ENCODE results near the gene BID. TPM values are rescaled to one million over a fixed set of nuclear protein-coding genes. Genes with fewer than 3 reads are reported as not detected.

Gene BID
- total RNA-seq, 2 experiments from 2014 or later = 8.9 to 10.3 TPM

DNA sequence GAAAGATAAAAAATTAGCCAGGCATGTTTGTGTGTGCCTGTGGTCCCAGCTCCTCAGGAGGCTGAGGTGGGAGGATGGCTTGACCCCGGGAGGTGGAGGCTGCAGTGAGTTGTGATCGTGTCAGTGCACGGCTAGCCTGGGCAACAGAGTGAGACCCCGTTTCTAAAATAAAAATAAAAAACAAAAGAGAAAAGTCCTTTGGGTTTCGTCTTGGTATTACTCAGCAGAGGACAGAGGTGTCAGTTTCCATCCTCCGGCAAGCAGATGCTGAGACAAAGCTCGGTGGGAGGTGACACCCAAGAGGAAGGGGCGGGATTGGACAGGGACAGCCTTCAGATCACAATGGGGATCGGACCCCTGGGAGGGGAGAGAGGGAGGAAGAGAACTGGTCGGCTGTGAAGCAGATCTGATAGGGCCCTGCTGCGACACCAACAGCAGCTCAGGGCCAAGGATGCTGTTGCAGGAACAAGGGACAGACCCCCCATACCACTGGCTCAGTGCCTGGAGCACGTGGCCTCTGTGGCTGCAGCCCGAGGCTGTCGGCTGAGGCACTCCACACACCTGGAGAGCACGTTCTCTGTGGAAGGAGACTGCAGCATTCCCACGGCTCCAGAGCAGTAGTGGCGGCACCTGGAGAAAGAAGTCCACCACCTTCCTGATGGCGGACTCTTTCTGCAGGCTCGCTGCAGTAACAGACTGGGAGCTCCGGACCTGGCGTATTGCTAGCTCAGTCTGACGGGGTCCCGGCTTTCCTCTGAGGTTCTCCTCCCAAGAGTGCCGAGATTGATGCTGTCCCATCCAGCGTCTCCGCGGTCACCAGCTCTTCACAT, 5.2 kb upstream of the BID start:
- no peaks in the 10 kb centered on the region for H3K36me3 ChIP-seq (ENCODE audit: insufficient read depth, low read length)
- Mint-ChIP-seq H3K27me3 (no peaks in the 10 kb centered on the region), H3K4me1 (ENCODE audit: low read depth) (peaks cover 67% of the 10 kb centered on the region), H3K36me3 (ENCODE audit: low read depth) (peaks cover 14% of the 10 kb centered on the region), H3K9me3 (no peaks in the 10 kb centered on the region), H3K4me3 (peak overlapping the region; percentile 27), H3K27ac (peak overlapping the region; percentile 96)
- ATAC-seq (ENCODE audit: poor library complexity) (no peak), DNase-seq (peak in 1 of 14 experiments; percentile 11)
- H3K27ac ChIP-seq (ENCODE audit: low read depth in 1 of 2, low read length in 2 of 2) = no peak overlapping the region
- no peaks in the 10 kb centered on the region for H3K27me3 ChIP-seq (ENCODE audit: control insufficient read depth in 1 of 2, insufficient read depth in 2 of 2, low read length in 2 of 2)
- TF ChIP-seq CTCF (IDR thresholded peaks at IDR 0.05) = no peak
- ChIA-PET POLR2A (interaction anchor here (1.3 kb wide), 1 partner anchor 141 kb away, joined by 3 read pairs; the partner anchor contains the start of gene BCL2L13), CTCF (interaction anchor here (0.8 to 2.7 kb wide), 3 partner anchors 11 to 108 kb away, joined by 3 to 7 read pairs (median 4); no protein-coding TSS in a partner anchor)
- intact Hi-C loops (cut with DNase I, micrococcal nuclease) = loop anchor here (10.0 kb wide), 1 partner anchor 145 kb away; the partner anchor contains the start of gene BCL2L13 (in 2 of the 2)
- H3K9me3 ChIP-seq (ENCODE audit: control insufficient read depth in 1 of 2, insufficient read depth in 1 of 2, low read length in 2 of 2) = peaks cover 0 to 18% of the 10 kb centered on the region in 2 experiments
- no peak overlapping the region for H3K4me3 ChIP-seq (ENCODE audit: low read length)
- peaks cover 75% of the 10 kb centered on the region for H3K4me1 ChIP-seq (ENCODE audit: insufficient read depth, low read length)

DNA sequence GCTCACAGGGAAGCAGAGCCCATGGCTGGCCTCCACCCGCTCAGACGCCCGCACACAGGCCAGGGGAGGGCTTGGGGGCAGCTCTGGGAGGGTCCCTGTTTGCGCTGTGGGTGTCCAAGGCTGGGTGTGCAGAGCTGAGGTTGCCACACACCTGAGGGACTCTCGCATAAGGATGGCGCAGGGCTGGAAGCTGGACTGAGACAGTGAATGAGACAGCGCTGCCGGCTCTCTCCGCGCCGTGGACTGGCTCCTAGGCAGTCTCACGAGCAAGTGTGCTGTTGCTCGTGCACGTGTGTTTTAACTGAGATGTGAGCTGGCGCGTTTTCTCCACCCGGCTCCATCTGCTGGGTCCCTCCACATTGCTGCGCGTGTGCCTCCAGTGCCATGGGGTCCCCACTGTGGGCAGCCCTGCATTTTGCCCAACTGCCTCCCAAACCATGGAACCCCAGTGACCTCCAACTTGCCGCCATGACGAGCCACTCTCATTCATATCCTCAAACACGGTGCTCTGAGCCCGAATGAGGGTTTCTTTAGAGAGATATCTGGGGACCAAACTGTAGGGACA, 4.2 kb upstream of the BID start:
- H3K4me3 ChIP-seq (ENCODE audit: low read length) = peak overlapping the region; percentile 71
- H3K27ac Mint-ChIP-seq = peak overlapping the region; percentile 96
- DNase-seq (no peak), ATAC-seq (ENCODE audit: poor library complexity) (no peak)
- peaks cover 16% of the 10 kb centered on the region for H3K36me3 Mint-ChIP-seq (ENCODE audit: low read depth)
- peaks cover 78% of the 10 kb centered on the region for H3K4me1 ChIP-seq (ENCODE audit: insufficient read depth, low read length)
- H3K27me3 ChIP-seq (ENCODE audit: control insufficient read depth in 1 of 2, insufficient read depth in 2 of 2, low read length in 2 of 2) = no peaks in the 10 kb centered on the region
- H3K27me3 Mint-ChIP-seq = no peaks in the 10 kb centered on the region
- peak overlapping the region; percentile 93 for H3K4me3 Mint-ChIP-seq
- TF ChIP-seq CTCF (IDR thresholded peaks at IDR 0.05) = no peak
- ChIA-PET POLR2A (interaction anchor here (1.3 to 1.7 kb wide), 2 partner anchors 7 to 140 kb away, joined by 3 to 7 read pairs; partner anchors contain the start of gene BCL2L13), CTCF (interaction anchor here (2.7 kb wide), 1 partner anchor 36 kb away, joined by 7 read pairs; no protein-coding TSS in a partner anchor)
- H3K9me3 ChIP-seq (ENCODE audit: control insufficient read depth in 1 of 2, insufficient read depth in 1 of 2, low read length in 2 of 2) = peaks cover 0 to 18% of the 10 kb centered on the region in 2 experiments
- no peaks in the 10 kb centered on the region for H3K36me3 ChIP-seq (ENCODE audit: insufficient read depth, low read length)
- H3K27ac ChIP-seq (ENCODE audit: low read depth in 1 of 2, low read length in 2 of 2) = peak overlapping the region in 1 of 2 donors; percentile 12
- no peaks in the 10 kb centered on the region for H3K9me3 Mint-ChIP-seq
- intact Hi-C loops (cut with DNase I, micrococcal nuclease) = loop anchor here in 1 of 2 experiments (10.0 kb wide), 1 partner anchor 144 kb away; the partner anchor contains the start of gene BCL2L13
- H3K4me1 Mint-ChIP-seq (ENCODE audit: low read depth) = peaks cover 70% of the 10 kb centered on the region

DNA sequence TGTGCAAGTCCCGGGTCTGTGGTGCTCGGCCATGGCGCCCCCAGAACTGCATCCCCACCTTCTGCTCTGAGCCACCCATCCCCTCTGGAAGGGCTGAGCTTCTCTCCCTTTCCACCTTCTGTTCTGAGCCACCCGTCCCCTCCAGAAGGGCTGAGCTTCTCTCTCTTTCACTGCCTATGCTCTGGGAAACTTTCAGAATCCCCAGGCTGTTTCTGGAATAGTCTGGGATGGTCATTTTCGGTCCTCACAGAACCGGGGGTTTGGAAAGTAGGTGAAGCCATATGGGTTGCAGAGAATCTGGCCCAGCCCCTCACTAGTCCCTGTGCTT, 3.4 kb upstream of the BID start:
- peaks cover 87% of the 10 kb centered on the region for H3K4me1 ChIP-seq (ENCODE audit: insufficient read depth, low read length)
- Mint-ChIP-seq H3K27me3 (no peaks in the 10 kb centered on the region), H3K36me3 (ENCODE audit: low read depth) (peaks cover 24% of the 10 kb centered on the region), H3K9me3 (no peaks in the 10 kb centered on the region), H3K27ac (peak overlapping the region; percentile 96), H3K4me3 (peak overlapping the region; percentile 93), H3K4me1 (ENCODE audit: low read depth) (peaks cover 78% of the 10 kb centered on the region)
- CTCF ChIA-PET = interaction anchor here (1.2 to 2.7 kb wide), 2 partner anchors 23 to 35 kb away, joined by 4 to 7 read pairs; no protein-coding TSS in a partner anchor
- peaks cover 0 to 18% of the 10 kb centered on the region in 2 experiments for H3K9me3 ChIP-seq (ENCODE audit: control insufficient read depth in 1 of 2, insufficient read depth in 1 of 2, low read length in 2 of 2)
- H3K4me3 ChIP-seq (ENCODE audit: low read length) = peak overlapping the region; percentile 71
- POLR2A ChIA-PET = interaction anchor here (1.3 to 2.0 kb wide), 4 partner anchors 8 to 300 kb away, joined by 4 to 10 read pairs (median 7); partner anchors contain the start of gene PEX26
- intact Hi-C loops (cut with DNase I, micrococcal nuclease) = loop anchor here in 1 of 2 experiments (1.0 to 10.0 kb wide), 2 partner anchors 9 to 143 kb away; partner anchors contain the start of gene BCL2L13
- no peak for DNase-seq
- H3K27me3 ChIP-seq (ENCODE audit: control insufficient read depth in 1 of 2, insufficient read depth in 2 of 2, low read length in 2 of 2) = no peaks in the 10 kb centered on the region
- no peak for ATAC-seq (ENCODE audit: poor library complexity)
- TF ChIP-seq CTCF (IDR thresholded peaks at IDR 0.05) = no peak
- H3K27ac ChIP-seq (ENCODE audit: low read depth in 1 of 2, low read length in 2 of 2) = peak overlapping the region; percentile 82 to 92
- no peaks in the 10 kb centered on the region for H3K36me3 ChIP-seq (ENCODE audit: insufficient read depth, low read length)
